Muscle layer of colon (tissue), 2 donors: ENCODE measurements around the gene WWP2.

Experiments
- H3K27ac ChIP-seq: one replicate; pipeline ENCODE4 v1.7.0; 2013; ENCODE audit warnings: low read depth, mild to moderate bottlenecking, low read length, moderate library complexity
- H3K27me3 ChIP-seq, 2 donors: one replicate each; pipeline ENCODE4 v1.7.0; 2013; ENCODE audit warnings: low read length in 2 of 2, mild to moderate bottlenecking in 2 of 2; ENCODE audit not compliant: insufficient read depth in 2 of 2, control insufficient read depth in 1 of 2
- H3K36me3 ChIP-seq: one replicate; pipeline ENCODE4 v1.7.0; 2013; ENCODE audit warnings: mild to moderate bottlenecking, low read length; ENCODE audit not compliant: insufficient read depth
- H3K4me1 ChIP-seq: one replicate; pipeline ENCODE4 v1.7.0; 2013; ENCODE audit warnings: mild to moderate bottlenecking, low read length; ENCODE audit not compliant: insufficient read depth
- H3K4me3 ChIP-seq, 2 donors: one replicate each; pipeline ENCODE4 v1.7.0; 2013; ENCODE audit warnings: low read length in 2 of 2, low read depth in 1 of 2, mild to moderate bottlenecking in 1 of 2, moderate library complexity in 1 of 2
- H3K9ac ChIP-seq: one replicate; pipeline ENCODE4 v1.7.0; 2013; ENCODE audit warnings: low read length
- H3K9me3 ChIP-seq: one replicate; pipeline ENCODE4 v1.7.0; 2013; ENCODE audit warnings: mild to moderate bottlenecking, low read length
- donor health status: abdominal sarcoma.
- donor health status: Adenocarcinoma of cecum.

The WWP2 gene

GRCh38 chr16:69910964-69911363 is 148.8 kb downstream of the WWP2 start:
- Histone ChIP-seq H3K4me1 (no peaks in the 10 kb centered on the region), H3K27me3 (no peaks in the 10 kb centered on the region), H3K27ac (no peak overlapping the region), H3K9ac (no peak overlapping the region), H3K4me3 (no peak overlapping the region), H3K36me3 (peaks cover 11% of the 10 kb centered on the region), H3K9me3 (no peaks in the 10 kb centered on the region)

- H3K9me3 ChIP-seq: no peaks in the 10 kb centered on the region
- no peaks in the 10 kb centered on the region for H3K36me3 ChIP-seq
- no peak overlapping the region for H3K27ac ChIP-seq
- H3K9ac ChIP-seq: no peak overlapping the region
- H3K4me1 ChIP-seq: peaks cover 4% of the 10 kb centered on the region
- H3K4me3 ChIP-seq: no peak overlapping the region
- H3K27me3 ChIP-seq: no peaks in the 10 kb centered on the region
Measured at GRCh38 chr16:69916462-69916861, 154.3 kb downstream of the WWP2 start.

DNA sequence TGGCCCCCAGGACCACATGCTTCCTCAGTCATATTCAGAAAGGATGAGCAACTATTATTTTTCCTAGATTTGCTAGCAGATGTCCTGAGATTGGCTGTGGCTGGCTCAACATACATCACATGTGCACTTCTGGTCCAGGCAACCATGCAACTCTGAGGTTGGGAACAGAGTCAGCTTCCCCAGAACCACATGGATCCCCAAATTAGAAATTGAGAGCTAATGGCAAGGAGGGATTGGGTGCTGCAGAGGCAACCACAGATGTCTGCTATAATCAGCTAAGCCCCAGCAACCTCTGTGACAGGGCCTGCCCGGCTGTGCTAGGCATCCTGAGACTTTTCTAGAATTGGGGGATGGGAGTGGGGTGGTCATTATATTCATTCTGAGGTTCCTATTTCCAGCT is 155.2 kb downstream of the WWP2 start:
- Histone ChIP-seq H3K27ac (no peak overlapping the region), H3K4me1 (peaks cover 4% of the 10 kb centered on the region), H3K36me3 (no peaks in the 10 kb centered on the region), H3K9ac (no peak overlapping the region), H3K4me3 (no peak overlapping the region), H3K27me3 (no peaks in the 10 kb centered on the region), H3K9me3 (no peaks in the 10 kb centered on the region)

DNA sequence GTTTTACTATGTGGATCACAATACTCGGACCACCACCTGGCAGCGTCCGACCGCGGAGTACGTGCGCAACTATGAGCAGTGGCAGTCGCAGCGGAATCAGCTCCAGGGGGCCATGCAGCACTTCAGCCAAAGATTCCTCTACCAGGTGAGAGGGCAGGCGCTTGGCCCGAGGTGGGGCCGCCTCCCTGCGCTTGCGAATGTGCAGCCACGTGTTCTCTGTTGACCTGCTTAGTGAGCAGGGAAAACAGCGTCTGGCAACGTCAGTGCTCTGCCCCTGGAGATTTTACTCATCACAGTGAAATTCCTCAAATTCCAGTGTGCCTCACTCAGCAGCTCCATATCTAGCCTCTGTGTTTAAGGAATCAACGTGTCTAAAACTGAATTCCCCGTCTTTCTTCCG is 155.6 kb downstream of the WWP2 start:
- no peaks in the 10 kb centered on the region for H3K36me3 ChIP-seq
- no peak overlapping the region for H3K9ac ChIP-seq
- no peaks in the 10 kb centered on the region for H3K9me3 ChIP-seq
- no peak overlapping the region for H3K4me3 ChIP-seq
- H3K27ac ChIP-seq: no peak overlapping the region
- H3K27me3 ChIP-seq: no peaks in the 10 kb centered on the region
- H3K4me1 ChIP-seq: peaks cover 4% of the 10 kb centered on the region

DNA sequence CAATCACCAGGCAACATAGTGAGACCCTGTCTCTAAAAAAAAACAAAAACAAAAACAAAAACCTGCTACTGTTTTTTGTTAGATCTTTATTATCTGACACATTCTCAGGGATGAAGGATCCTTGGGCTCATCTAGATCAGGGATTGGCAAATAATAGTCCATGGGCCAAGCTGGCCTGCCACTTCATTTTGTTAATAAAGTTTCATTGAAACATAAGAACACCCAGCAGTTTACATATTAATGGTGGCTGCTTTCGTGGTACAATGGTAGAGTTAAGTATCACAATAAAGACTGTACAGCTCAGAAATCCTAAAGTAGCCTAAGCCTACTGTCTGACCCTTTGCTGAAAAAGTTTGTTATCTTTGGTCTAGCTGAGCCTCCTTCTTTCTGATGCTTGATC is 156.1 kb downstream of the WWP2 start:
- Histone ChIP-seq H3K4me1 (peaks cover 4% of the 10 kb centered on the region), H3K27ac (no peak overlapping the region), H3K36me3 (no peaks in the 10 kb centered on the region), H3K9me3 (no peaks in the 10 kb centered on the region), H3K4me3 (no peak overlapping the region), H3K27me3 (no peaks in the 10 kb centered on the region), H3K9ac (no peak overlapping the region)

- H3K27me3 ChIP-seq: no peaks in the 10 kb centered on the region
- peaks cover 13% of the 10 kb centered on the region for H3K4me1 ChIP-seq
- H3K4me3 ChIP-seq: no peak overlapping the region
- H3K27ac ChIP-seq: no peak overlapping the region
- H3K9me3 ChIP-seq: no peaks in the 10 kb centered on the region
- peaks cover 1% of the 10 kb centered on the region for H3K36me3 ChIP-seq
- H3K9ac ChIP-seq: no peak overlapping the region
Measured at GRCh38 chr16:69921127-69921526, 159.0 kb downstream of the WWP2 start.

- no peak overlapping the region for H3K4me3 ChIP-seq
- peaks cover 6% of the 10 kb centered on the region for H3K36me3 ChIP-seq
- H3K27me3 ChIP-seq: no peaks in the 10 kb centered on the region
- H3K9ac ChIP-seq: no peak overlapping the region
- peaks cover 21% of the 10 kb centered on the region for H3K4me1 ChIP-seq
- no peaks in the 10 kb centered on the region for H3K9me3 ChIP-seq
- no peak overlapping the region for H3K27ac ChIP-seq
Measured at GRCh38 chr16:69922200-69922599, 160.1 kb downstream of the WWP2 start.

DNA sequence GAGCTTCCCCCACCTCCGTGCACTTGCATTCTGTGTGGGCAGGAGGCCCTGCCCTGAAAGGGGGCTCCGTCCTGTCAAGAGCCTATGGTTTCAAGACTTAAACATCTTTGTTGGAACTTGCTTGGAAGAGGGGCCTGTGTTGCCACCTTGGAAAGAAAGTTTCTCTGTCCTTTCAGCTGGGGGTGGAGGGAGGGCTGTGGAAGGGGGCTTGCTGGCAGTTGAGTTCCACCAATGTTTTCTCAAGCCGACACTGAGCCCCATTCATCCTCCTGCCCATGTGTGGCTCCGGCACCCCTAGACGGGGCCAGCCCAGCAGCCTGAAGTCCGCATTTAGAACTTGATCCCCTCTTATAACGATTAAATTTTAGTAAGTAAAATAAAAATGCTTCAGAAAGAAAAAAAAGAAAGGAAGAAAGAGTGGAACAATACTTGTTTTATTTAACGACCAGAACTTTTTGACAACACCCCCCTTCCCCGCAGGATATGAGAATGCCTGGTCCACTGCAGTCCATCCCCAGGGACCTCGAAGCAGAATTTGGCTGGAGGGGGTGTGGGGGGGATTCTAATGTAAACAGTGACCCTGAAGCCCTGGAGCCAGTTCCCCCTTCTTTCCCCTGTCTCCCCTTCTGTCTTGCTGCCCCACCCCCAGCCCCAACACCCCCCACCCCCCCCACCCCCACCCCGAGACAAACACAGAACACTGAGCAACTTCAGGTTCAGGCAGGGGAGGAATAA is 162.1 kb downstream of the WWP2 start:
- H3K4me1 ChIP-seq: peaks cover 21% of the 10 kb centered on the region
- H3K36me3 ChIP-seq: peaks cover 7% of the 10 kb centered on the region
- no peaks in the 10 kb centered on the region for H3K27me3 ChIP-seq
- no peak overlapping the region for H3K9ac ChIP-seq
- no peaks in the 10 kb centered on the region for H3K9me3 ChIP-seq
- H3K27ac ChIP-seq: no peak overlapping the region
- H3K4me3 ChIP-seq: no peak overlapping the region

DNA sequence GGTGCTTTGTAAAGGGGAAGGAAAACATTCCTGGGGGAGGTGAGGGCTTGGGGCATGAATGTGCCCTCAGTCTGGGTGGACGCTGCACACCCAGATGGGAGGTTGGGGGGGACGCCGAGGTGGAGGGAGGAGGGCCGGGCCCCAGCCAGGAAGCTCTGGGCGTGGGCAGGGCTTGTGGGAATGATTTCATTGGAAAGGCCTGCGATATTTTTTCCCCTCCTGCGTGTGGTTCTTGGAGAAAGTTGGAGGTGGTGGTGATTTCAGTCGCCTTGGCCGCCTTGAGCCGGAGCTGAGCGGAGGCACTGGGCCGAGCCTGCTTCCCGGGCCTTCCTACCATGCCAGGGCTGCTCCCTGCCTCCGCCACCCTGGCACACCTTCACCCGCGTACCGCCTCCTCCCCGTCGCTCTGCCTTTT is 162.7 kb downstream of the WWP2 start:
- H3K4me3 ChIP-seq: peak overlapping the region in 1 of 2 donors; percentile 20
- H3K27ac ChIP-seq: peak overlapping the region; percentile 38
- no peaks in the 10 kb centered on the region for H3K27me3 ChIP-seq
- H3K9ac ChIP-seq: no peak overlapping the region
- no peaks in the 10 kb centered on the region for H3K9me3 ChIP-seq
- H3K4me1 ChIP-seq: peaks cover 21% of the 10 kb centered on the region
- peaks cover 13% of the 10 kb centered on the region for H3K36me3 ChIP-seq

GRCh38 chr16:69925311-69925710 is 163.2 kb downstream of the WWP2 start:
- Histone ChIP-seq H3K4me1 (peaks cover 21% of the 10 kb centered on the region), H3K9me3 (no peaks in the 10 kb centered on the region), H3K27ac (no peak overlapping the region), H3K9ac (no peak overlapping the region), H3K36me3 (peaks cover 18% of the 10 kb centered on the region), H3K4me3 (peak overlapping the region in 1 of 2 donors; percentile 20), H3K27me3 (no peaks in the 10 kb centered on the region)

DNA sequence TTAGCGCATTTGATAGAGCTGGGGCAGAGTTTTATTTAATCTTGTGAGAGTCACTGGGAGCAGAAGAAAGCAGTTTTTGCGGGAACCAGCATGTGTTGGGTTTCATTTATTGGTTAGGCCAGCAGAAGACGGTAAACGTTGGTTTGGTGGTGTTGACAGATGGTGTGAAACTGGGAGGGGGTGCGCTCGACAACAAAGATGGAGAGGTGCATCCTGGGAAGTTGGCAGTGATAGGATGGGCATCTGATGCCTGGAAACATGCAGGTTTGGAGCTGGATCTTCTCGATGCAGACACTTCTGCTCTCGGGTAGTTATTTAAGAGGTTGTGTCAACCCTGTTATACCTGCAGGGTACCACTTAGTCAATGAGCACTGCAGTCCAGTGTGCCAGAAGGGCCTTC is 164.1 kb downstream of the WWP2 start:
- Histone ChIP-seq H3K27me3 (no peaks in the 10 kb centered on the region), H3K4me3 (no peak overlapping the region), H3K9ac (no peak overlapping the region), H3K27ac (no peak overlapping the region), H3K4me1 (peaks cover 18% of the 10 kb centered on the region), H3K9me3 (no peaks in the 10 kb centered on the region), H3K36me3 (peaks cover 21% of the 10 kb centered on the region)

GRCh38 chr16:69927056-69927757 is 165.1 kb downstream of the WWP2 start:
- Histone ChIP-seq H3K9me3 (no peaks in the 10 kb centered on the region), H3K27me3 (no peaks in the 10 kb centered on the region), H3K9ac (no peak overlapping the region), H3K4me3 (no peak overlapping the region), H3K27ac (no peak overlapping the region), H3K4me1 (peaks cover 17% of the 10 kb centered on the region), H3K36me3 (peaks cover 30% of the 10 kb centered on the region)
